ENCODE data around the gene CAPN3. TPM values are rescaled to one million over a fixed set of nuclear protein-coding genes. Genes with fewer than 3 reads are reported as not detected.
"Not testable (repeated sequence)": the region's sequence is repeated elsewhere in the genome, so short reads cannot be mapped to it uniquely, and the experiment has no call there.

Gene CAPN3
- polyA plus RNA-seq (ENCODE audit: insufficient read length in 3 of 3) = 10 to 100 TPM; 23.9 to 31.8 (median 24.6) TPM

DNA sequence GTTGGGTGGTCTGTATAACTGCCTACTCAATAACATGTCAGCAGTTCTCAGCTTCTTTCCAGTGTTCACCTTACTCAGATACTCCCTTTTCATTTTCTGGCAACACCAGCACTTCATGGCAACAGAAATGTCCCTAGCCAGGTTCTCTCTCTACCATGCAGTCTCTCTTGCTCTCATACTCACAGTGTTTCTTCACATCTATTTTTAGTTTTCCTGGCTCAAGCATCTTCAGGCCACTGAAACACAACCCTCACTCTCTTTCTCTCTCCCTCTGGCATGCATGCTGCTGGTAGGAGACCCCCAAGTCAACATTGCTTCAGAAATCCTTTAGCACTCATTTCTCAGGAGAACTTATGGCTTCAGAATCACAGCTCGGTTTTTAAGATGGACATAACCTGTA is at the start of gene CAPN3:
Gene CAPN3 (plus strand): TSS at position 253 of the 400 bp plus-strand sequence. CDS start 305 bp downstream, outside the sequence.
- no peak for DNase-seq (ENCODE audit: low read depth in 3 of 3, low spot score in 2 of 3)

DNA sequence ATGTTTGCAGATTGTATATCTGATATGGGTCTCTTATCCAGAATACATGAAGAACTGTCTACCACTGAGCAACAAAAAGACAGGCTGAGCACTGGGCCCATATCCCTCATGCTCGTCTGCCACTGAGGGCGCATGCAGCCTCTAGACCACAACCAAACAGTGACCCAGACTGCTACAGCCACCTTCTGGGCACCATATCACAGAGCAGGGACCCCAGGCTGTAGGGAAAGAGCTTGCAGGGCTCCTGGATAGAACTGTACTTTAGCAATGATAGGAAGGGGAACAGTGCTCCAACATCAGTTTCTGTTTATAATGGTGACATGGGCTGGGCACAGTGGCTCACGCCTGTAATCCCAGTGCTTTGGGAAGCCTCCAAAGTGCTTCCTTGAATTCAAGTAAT is 45.8 kb upstream of the CAPN3 start:
- DNase-seq (ENCODE audit: low read depth in 3 of 3, low spot score in 2 of 3) = no peak

DNA sequence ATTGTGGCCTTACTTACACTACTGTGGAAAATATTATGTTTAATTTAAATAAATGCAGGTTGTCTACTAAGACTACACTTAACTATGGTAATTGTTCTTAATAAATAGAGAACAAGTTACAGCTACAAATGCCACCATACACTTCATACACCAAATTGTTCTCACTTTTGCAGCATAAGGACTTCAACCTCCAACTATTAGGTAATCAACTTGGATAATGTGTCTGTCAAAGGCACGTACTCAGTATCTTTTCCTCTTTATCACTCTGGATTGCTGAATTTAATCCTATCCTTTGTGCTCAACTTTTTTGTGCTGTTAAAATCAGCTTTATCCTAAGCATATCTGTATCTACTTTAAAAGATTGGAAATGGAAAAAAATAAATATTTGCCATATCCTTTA is 44.5 kb upstream of the CAPN3 start:
- DNase-seq (ENCODE audit: low read depth in 3 of 3, low spot score in 2 of 3) = no peak

DNA sequence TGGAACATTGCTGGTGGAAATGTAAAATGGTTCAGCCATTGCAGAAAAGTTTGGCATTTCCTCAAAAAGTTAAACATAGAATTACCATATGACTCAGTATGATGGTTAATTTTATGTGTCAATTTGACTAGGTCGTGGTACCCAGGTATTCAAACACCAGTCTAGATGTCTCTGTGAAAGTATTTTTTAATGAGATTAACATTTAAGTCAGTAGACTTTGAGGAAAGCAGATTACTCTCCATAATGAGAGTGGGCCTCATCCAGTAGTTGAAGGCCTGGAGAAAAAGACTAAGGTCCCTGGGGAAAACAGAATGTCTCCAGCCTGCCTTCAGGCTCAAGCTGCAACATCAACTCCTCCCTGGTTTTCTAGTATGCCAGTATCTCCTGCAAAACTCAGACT is 43.8 kb upstream of the CAPN3 start:
- DNase-seq (ENCODE audit: low read depth in 3 of 3, low spot score in 2 of 3) = no peak

DNA sequence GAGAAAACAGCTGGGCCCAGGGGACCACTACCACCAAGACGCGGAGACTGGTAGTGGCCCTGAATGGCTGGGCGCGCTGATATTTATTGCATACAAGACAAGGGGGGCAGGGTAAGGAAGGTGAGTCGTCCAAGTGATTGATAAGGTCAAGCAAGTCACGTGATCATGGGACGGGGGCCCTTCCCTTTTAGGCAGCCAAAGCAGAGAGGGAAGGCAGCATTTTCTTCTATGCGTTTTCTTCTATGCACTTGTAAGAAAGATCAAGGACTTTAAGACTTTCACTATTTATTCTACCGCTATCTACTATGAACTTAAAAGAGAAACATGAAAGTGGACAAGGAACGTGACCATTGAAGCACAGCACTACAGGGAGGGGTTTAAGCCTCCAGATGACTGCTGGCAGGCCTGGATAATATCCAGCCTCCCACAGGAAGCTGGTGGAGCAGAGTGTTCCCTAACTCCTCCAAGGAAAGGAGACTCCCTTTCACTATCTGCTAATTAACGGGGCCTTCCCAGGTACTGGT is 43.0 kb upstream of the CAPN3 start:
- DNase-seq (ENCODE audit: low read depth in 3 of 3, low spot score in 2 of 3) = not testable (repeated sequence)

DNA sequence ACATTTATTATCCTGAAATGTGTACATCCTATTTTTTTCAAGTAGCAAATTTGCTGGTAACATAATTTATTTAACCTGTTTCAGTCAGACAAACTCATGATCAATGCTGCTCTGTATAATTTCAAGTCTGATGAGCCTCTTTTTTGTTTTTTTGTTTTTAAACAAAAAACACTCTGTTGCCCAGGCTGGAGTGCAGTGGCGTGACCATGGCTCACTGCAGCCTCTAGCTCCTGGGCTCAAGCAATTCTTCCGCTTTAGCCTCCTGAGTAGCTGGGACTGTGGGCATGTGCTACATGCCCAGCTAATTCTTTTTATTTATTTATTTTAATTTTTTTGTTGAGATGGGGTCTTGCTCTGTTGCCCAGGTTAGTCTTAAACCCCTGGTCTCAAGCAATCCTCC is 40.1 kb upstream of the CAPN3 start:
- DNase-seq (ENCODE audit: low read depth in 3 of 3, low spot score in 2 of 3) = no peak

DNA sequence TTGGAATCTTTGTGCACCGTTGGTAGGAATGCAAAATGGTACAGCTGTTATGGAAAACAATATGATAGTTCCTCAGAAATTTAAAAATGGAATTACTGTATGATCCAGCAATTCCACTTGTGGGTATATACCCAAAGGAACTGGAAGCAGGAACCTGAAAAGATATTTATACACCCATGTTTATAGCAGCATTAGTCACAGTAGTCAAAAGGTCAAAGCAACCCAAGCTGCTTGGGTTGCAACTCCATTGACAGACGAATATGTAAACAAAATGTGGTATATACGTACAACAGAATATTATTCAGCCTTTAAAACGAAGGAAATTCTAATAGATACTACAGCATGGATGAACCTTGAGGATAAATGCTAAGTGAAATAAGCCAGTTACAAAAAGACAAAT is 35.0 kb upstream of the CAPN3 start:
- no peak for DNase-seq (ENCODE audit: low read depth in 3 of 3, low spot score in 2 of 3)

DNA sequence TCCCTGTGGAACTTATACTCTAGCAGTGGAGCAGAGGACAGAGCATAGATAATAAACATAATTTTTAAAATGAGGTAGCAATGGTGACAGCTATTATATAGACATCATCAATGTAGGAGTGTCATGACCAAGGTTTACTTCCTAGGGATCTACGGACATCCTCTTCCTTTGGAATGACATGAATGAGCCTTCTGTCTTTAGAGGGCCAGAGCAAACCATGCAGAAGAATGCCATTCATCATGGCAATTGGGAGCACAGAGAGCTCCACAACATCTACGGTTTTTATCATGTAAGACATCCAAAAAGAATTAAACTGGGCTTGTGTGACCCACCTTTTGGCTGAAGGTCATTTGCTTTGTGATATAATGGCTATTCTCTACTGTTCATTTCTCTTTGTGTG is 30.1 kb upstream of the CAPN3 start:
- DNase-seq (ENCODE audit: low read depth in 3 of 3, low spot score in 2 of 3) = no peak

DNA sequence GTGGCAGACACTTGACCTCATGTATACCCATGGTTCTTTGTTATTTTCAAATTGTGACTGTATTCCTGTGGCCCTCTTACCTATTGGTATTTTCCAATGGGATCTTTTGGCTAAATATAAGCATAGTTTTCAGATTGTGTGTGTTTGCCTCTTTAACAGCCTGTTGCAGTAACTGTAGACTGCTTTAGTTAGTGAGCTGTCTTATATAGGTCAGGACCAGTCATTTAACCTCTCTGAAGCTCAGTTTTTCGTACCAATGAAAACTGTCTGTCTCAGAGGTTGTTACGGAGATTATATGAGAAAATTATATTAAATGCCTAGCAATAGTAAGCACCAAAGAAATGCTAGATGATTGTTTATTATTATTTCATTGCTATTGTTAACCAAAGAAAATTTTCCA is 29.3 kb upstream of the CAPN3 start:
- DNase-seq (ENCODE audit: low read depth in 3 of 3, low spot score in 2 of 3) = no peak

DNA sequence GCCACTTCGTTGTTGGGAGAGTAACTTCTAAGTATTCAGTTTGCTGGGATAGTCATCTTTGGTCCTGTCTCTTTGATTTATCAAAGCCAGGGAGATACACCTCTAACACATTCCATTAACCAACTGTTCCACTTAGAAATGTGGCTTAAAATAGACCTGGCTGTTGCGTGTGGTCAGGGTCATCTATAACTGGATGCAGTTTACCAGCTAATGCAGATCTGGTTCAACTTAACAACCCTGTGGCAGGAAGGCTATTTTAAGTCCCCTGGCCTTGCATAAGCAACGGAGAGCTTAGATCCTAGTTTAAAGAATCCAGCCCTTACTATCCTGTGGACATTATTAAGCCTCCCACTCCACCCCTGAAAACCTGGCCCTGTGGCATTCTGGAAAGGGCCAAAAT is 28.1 kb upstream of the CAPN3 start:
- DNase-seq (ENCODE audit: low read depth in 3 of 3, low spot score in 2 of 3) = no peak

DNA sequence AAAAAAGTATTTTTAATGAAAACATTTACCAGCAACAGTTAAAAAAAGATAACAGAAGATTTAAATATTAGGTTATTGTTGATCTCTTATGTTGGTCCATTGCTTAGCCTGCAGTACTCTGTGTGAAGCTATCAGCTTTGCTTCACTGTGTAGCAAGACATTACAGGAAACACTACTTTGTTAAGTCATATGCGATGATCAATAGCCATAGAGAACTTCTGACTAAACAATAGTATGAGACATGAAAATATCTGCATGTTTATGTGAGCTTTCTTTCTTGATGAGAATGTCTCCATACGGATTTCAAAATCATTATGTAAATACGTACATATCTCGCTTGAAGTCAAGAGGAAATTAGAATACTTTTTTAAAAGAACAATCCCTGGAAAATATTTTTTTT is 27.0 kb upstream of the CAPN3 start:
- DNase-seq (ENCODE audit: low read depth in 3 of 3, low spot score in 2 of 3) = no peak

DNA sequence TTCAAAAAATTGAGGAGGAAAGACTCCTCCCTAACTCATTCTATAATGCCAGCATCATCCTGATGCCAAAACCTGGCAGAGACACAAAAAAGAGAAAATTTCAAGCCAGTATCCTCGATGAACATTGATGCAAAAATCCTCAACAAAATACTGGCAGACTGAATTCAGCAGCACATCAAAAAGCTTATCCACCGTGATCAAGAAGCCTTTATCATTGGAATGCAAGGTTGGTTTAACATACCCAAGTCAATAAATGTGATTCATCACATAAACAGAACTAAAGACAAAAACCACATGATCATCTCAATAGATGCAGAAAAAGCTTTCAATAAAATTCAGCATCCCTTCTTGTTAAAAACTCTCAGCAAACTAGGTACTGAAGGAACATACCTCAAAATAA is 24.2 kb upstream of the CAPN3 start:
- no peak for DNase-seq (ENCODE audit: low read depth in 3 of 3, low spot score in 2 of 3)

DNA sequence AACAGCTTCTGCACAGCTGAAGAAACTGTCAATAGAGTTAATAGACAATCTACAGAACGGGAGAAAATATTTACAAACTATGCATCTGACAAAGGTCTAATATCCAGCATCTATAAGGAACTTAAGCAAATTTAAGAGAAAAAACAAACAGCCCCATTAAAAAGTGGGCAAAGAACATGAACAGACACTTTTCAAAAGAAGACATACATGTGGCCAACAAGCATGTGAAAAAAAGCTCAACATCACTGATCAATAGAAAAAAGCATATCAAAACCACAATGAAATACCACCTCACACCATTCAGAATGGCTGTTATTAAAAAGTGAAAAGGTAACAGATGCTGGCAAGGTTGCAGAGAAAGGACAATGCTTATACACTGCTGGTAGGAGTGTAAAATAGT is 22.7 kb upstream of the CAPN3 start:
- DNase-seq (ENCODE audit: low read depth in 3 of 3, low spot score in 2 of 3) = not testable (repeated sequence)

DNA sequence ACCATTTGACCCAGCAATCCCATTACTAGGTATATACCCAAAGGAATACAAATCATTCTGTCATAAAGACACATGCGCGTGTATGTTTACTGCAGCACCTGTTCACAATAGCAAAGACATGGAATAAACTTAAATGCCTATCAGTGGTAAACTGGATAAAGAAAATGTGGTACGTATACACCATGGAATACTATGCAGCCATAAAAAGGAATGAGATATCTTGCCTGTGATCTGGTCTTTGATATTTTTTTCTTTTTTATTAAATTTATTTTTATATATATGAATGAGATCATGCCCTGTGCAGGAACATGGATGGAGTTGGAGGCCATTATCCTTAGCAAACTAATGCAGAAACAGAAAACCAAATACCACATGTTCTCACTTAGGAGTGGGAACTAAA is 22.2 kb upstream of the CAPN3 start:
- not testable (repeated sequence) for DNase-seq (ENCODE audit: low read depth in 3 of 3, low spot score in 2 of 3)

DNA sequence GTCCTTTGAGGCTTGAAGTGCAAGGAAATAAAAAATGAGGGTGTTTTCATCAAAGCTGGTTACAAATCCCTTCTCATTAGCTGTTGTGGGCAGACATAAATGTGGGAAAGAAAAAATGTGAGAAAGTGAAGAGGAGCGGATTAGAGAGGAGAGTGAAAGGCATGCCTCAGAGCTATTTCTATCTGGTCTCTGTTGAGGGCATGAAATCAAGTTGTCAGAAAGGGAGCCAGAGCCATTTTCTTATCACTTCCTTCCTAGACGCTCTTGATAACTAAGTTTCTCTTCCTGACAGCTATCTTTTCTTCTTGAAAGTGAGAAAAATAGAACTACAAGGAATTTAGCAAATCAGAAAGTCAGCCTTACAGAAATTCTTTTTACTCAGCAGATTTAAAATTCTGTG is 20.8 kb upstream of the CAPN3 start:
- no peak for DNase-seq (ENCODE audit: low read depth in 3 of 3, low spot score in 2 of 3)

DNA sequence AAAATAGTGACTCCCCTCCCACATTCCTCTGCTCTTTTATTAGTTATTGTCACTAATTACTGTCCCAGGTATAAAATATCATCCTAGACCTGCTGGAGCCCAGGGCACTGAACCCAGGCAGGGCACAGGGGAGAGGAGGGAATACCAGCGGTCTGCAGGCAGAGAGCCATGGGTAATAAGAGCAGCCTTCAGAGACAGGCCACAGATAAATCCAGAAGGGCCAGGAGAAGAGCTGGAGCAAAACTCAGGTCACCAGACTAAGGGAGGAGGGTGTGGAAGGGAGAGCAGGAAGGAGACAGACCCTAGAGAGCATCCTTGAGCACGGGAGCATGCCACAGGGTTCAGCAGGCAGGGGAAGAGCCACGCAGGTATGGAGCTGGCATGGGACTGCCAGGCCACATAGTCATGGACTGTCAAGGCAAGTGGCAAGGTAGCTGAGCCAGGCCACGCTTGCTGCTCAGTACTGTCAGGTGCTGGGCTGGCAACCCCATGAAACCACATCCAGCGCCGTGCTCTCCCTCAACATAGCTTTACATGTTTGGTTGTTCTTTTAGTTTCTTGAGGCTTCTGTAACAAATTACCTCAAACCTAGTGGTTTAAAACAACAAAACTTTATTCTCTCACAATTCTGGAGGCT is 15.6 kb upstream of the CAPN3 start:
- no peak for DNase-seq (ENCODE audit: low read depth in 3 of 3, low spot score in 2 of 3)

DNA sequence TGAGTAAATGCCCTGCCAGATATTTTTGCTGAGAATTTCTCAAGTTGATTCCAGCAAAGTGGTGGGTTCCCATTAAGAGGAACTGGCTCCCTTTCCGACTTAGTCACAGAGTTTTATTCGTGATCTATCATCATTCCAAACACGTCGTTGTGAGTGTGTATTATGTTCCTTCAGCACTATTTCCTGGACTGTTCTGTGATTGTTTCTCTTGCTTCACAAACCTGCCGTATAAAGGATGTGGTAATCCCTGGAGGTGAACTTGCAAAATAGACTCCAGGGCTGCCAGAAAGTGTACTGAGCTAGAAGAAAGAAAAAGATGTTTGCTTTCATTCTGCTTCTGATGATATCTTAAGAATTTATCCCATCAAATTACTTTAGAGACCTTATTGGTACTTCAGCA is 14.5 kb upstream of the CAPN3 start:
- no peak for DNase-seq (ENCODE audit: low read depth in 3 of 3, low spot score in 2 of 3)

DNA sequence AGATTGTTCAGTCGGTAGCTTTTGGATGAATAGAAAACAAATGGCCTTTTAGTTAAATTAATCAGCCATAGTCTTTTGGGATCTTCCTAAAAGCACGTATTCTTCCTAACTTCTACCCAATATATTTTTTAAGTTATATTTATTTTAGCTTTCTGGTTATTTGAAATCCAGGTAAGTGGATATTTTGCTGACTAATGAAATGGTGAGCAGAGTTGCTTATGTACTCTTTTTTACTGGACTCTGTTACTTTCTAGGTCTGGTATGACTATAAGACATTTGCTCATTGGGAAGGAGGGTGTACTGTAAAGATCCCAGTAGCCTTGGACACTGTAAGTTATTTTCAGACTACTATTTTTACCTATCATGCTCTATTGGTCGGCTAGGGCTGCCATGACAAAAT is 13.8 kb upstream of the CAPN3 start:
- DNase-seq (ENCODE audit: low read depth in 3 of 3, low spot score in 2 of 3) = no peak

DNA sequence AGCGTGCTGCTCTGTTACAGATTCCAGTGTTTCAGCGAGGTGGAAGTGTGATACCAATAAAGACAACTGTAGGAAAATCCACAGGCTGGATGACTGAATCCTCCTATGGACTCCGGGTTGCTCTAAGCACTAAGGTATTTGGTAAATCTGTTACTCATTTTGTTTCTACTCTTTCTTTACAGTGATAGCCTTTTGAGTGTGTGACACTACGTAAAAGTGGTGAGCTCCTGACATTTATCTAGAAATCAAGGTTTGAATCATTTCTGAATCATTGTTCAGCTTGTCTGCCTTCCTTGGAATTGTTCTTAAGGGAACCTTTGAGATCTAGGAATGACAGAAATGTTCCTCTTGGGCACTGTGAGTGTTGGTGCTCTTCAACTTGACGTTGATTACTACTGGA is 11.2 kb upstream of the CAPN3 start:
- DNase-seq (ENCODE audit: low read depth in 3 of 3, low spot score in 2 of 3) = no peak

DNA sequence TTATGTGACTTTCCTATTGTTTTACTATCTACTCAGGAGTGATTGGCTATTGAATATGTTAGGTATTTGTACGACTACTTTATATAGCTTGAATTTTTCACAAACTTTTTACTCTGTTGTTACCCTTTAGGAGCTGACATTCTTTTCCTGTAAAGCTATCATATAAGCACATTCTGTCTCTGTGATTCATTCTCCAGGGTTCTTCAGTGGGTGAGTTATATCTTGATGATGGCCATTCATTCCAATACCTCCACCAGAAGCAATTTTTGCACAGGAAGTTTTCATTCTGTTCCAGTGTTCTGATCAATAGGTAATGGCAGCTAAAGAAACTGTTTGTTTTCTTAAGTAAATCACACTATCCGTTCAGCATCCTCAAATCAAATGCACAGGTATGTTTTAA is 10.1 kb upstream of the CAPN3 start:
- no peak for DNase-seq (ENCODE audit: low read depth in 3 of 3, low spot score in 2 of 3)

DNA sequence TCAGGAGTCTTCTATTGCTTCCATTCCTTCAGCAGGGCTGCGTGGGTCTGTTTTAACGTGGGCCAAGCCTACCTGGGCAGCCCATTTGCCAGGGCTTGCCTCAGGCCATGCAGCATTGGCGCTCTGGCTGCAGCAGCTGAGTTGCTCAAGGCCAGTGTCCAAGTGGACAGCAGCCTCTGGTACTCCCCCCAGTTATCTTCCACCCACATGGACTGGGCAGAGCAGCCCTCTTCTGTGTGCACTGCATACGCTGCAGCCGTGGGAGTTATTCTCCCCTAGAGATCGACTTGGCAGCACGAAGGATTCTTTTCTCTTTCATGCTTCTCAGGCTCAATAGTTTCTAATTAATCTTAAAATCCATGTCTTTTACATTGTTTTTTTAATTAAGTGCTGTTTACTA is 6.9 kb upstream of the CAPN3 start:
- no peak for DNase-seq (ENCODE audit: low read depth in 3 of 3, low spot score in 2 of 3)

DNA sequence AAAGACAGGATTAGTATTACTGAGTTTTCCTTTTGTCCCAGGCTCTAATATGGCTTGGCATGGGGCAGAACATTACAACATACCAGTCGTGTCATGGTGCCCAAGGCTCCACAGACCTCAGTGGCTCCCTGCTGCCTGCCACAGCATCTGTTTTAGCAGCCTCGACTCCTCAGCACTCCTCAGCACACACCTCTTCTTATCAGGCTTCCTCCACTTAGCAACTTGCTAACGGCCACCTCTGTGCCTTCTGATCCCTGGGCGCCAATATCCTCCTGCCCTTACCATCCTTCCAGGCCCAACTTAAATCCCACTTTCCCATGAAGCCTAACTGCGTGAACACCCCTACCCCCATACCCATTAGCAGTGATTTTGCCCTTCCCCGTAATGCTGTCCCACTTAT is 6.2 kb upstream of the CAPN3 start:
- no peak for DNase-seq (ENCODE audit: low read depth in 3 of 3, low spot score in 2 of 3)

DNA sequence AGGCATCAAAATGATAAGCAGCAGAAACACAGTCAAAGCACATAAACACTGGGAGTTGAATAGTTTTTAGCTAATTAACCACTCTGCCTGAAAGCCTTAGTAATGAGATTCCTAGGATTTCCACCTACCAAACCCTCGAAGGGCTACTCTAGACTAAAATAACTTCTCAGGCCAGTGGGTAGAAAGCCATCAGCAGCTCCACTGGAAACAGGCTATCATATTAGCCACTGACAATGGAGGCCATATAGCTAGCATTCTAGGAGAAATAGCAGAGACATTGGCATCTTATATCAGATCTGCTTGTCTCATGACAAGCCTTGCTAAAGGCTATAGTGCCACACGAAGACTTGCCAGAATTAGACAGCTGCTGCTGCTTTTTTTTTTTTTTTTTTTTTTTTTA is 4.5 kb upstream of the CAPN3 start:
- no peak for DNase-seq (ENCODE audit: low read depth in 3 of 3, low spot score in 2 of 3)
